PC-3 (cell line): ENCODE results near the gene DISC1. TPM values are rescaled to one million over a fixed set of nuclear protein-coding genes. Genes with fewer than 3 reads are reported as not detected.

Experiments
- ATAC-seq: fragments of 200-7000 bp; cut with Tn5 transposase; 2 replicates; pipeline ENCODE4 v1.9.1; 2020; ENCODE audit warnings: mild to moderate bottlenecking, moderate library complexity
- BruUV-seq: library from RNA; stranded (reverse); fragments of 400-500 nt; replicated peaks from 2 replicates; lab custom pipeline; 2021; lab: Mats Ljungman, UMichigan
- CTCF ChIA-PET: fragments of 300-600 bp; sonication (Branson Sonifier 250); formaldehyde crosslinking; loops from one replicate; lab custom pipeline; 2022; ENCODE audit warnings: antibody characterized with exemption; lab: Charles Lee
- POLR2A ChIA-PET: fragments of 300-600 bp; sonication (Branson Sonifier 250); formaldehyde crosslinking; loops from one replicate; lab custom pipeline; 2022; ENCODE audit warnings: antibody characterized with exemption; ENCODE audit not compliant: unreplicated experiment; lab: Charles Lee
- DNase-seq: peaks from one replicate; pipeline ENCODE4 v3.0.0-alpha.2; 2015
- H2AFZ ChIP-seq: fragments of 300-600 bp; sonication (generic); 2 replicates; pipeline ENCODE4 v1.6.0; 2016; ENCODE audit warnings: antibody characterized with exemption, low read length
- H3F3A ChIP-seq: fragments of 300-600 bp; sonication (generic); one replicate; pipeline ENCODE4 v1.6.0; 2017; ENCODE audit warnings: antibody characterized with exemption, low read length, control low read depth, mild to moderate bottlenecking; ENCODE audit not compliant: unreplicated experiment
- H3K27ac ChIP-seq: fragments of 300-600 bp; sonication (generic); 2 replicates; pipeline ENCODE4 v1.5.1; 2016; ENCODE audit warnings: mild to moderate bottlenecking, low read length
- H3K27me3 ChIP-seq: fragments of 300-600 bp; sonication (generic); 2 replicates; pipeline ENCODE4 v1.6.1; 2016; ENCODE audit warnings: low read length, mixed read lengths
- H3K36me3 ChIP-seq: fragments of 300-600 bp; sonication (generic); 2 replicates; pipeline ENCODE4 v1.6.1; 2016; ENCODE audit warnings: low read depth, mixed run types, low read length, mixed read lengths
- H3K4me1 ChIP-seq: fragments of 300-600 bp; sonication (generic); 2 replicates; pipeline ENCODE4 v1.5.1; 2016; ENCODE audit warnings: low read length; ENCODE audit not compliant: insufficient read depth
- H3K4me2 ChIP-seq: fragments of 300-600 bp; sonication (generic); 2 replicates; pipeline ENCODE4 v1.6.0; 2016; ENCODE audit warnings: low read length
- H3K4me3 ChIP-seq: fragments of 300-600 bp; sonication (generic); 2 replicates; pipeline ENCODE4 v1.5.1; 2016; ENCODE audit warnings: mild to moderate bottlenecking, low read length, mixed read lengths
- H3K79me2 ChIP-seq: fragments of 300-600 bp; sonication (generic); 2 replicates; pipeline ENCODE4 v1.6.1; 2017; ENCODE audit warnings: low read length, mixed read lengths
- H3K9ac ChIP-seq: fragments of 300-600 bp; sonication (generic); 2 replicates; pipeline ENCODE4 v1.6.0; 2016; ENCODE audit warnings: mild to moderate bottlenecking, low read length
- H3K9me2 ChIP-seq: fragments of 300-600 bp; sonication (generic); replicated peaks from 2 replicates; pipeline ENCODE4 v1.6.1; 2016; ENCODE audit warnings: mixed run types, low read length, mixed read lengths
- H3K9me3 ChIP-seq: fragments of 300-600 bp; sonication (generic); 2 replicates; pipeline ENCODE4 v1.6.1; 2016; ENCODE audit warnings: low read length, mixed read lengths
- H4K20me1 ChIP-seq: fragments of 300-600 bp; sonication (generic); 2 replicates; pipeline ENCODE4 v1.6.1; 2016; ENCODE audit warnings: low read length, mixed read lengths
- CTCF ChIP-seq: fragments of 300-600 bp; sonication (generic); conservative IDR thresholded peaks from 2 replicates; pipeline ENCODE4 v1.5.1; 2017; ENCODE audit warnings: antibody characterized with exemption, low read depth, mild to moderate bottlenecking, low read length
- EZH2 ChIP-seq: fragments of 300-600 bp; sonication (generic); IDR thresholded peaks from one replicate; pipeline ENCODE4 v1.6.1; 2017; ENCODE audit warnings: antibody characterized with exemption, mild to moderate bottlenecking, low read length; ENCODE audit not compliant: unreplicated experiment
- EZH2phosphoT487 ChIP-seq: fragments of 300-600 bp; sonication (generic); IDR thresholded peaks from 2 replicates; pipeline ENCODE4 v1.6.1; 2018; ENCODE audit warnings: mild to moderate bottlenecking, antibody characterized with exemption, low read length, borderline replicate concordance
- intact Hi-C: fragments of 100-400 bp; cut with micrococcal nuclease; formaldehyde crosslinking; loops from 2 replicates; pipeline ENCODE4 v1.9.0; 2023
- total RNA-seq: library from RNA; depleted of rRNA; stranded (reverse); fragments of >200 nt; gene quantifications from 2 replicates; pipeline ENCODE4 v1.2.3, GENCODE V29; 2014

Gene DISC1
- total RNA-seq, 1 experiment from 2014 or later = 3.4 TPM

GRCh38 chr1:232031156-232031555, 404.6 kb downstream of the DISC1 start:
- intact Hi-C loops = no loop called here
- ChIA-PET CTCF (no interaction called here), POLR2A (no interaction called here)
- ATAC-seq (no peak), DNase-seq (no peak)
- Histone ChIP-seq H3K9me2 (no peaks in the 10 kb centered on the region), H3K9ac (no peak overlapping the region), H3K9me3 (no peaks in the 10 kb centered on the region), H3K4me1 (no peaks in the 10 kb centered on the region), H3K27me3 (no peaks in the 10 kb centered on the region), H4K20me1 (no peaks in the 10 kb centered on the region), H3K4me3 (no peak overlapping the region), H3K79me2 (no peaks in the 10 kb centered on the region), H3F3A (no peaks in the 10 kb centered on the region), H3K4me2 (no peak overlapping the region), H3K36me3 (no peaks in the 10 kb centered on the region), H3K27ac (no peak overlapping the region), H2AFZ (no peak overlapping the region)
- BruUV-seq = no TSS peak
- no peak for TF ChIP-seq CTCF
- no peak for TF ChIP-seq EZH2
- TF ChIP-seq EZH2phosphoT487 = no peak

GRCh38 chr1:232033285-232033684, 406.7 kb downstream of the DISC1 start:
- ATAC-seq (no peak), DNase-seq (no peak)
- intact Hi-C loops = no loop called here
- POLR2A ChIA-PET = interaction anchor here (0.5 kb wide), 1 partner anchor 135 kb away, joined by 10 read pairs; no protein-coding TSS in a partner anchor
- CTCF ChIA-PET = no interaction called here
- Histone ChIP-seq H3K27ac (no peak overlapping the region), H3K9me2 (no peaks in the 10 kb centered on the region), H3K36me3 (no peaks in the 10 kb centered on the region), H3F3A (no peaks in the 10 kb centered on the region), H3K9me3 (no peaks in the 10 kb centered on the region), H3K9ac (no peak overlapping the region), H2AFZ (no peak overlapping the region), H3K4me3 (no peak overlapping the region), H3K27me3 (no peaks in the 10 kb centered on the region), H3K4me2 (no peak overlapping the region), H3K79me2 (no peaks in the 10 kb centered on the region), H4K20me1 (no peaks in the 10 kb centered on the region), H3K4me1 (no peaks in the 10 kb centered on the region)
- TF ChIP-seq CTCF = no peak
- no peak for TF ChIP-seq EZH2
- TF ChIP-seq EZH2phosphoT487 = no peak
- no TSS peak for BruUV-seq

- no peak overlapping the region for H3K4me3 ChIP-seq
- peaks cover 7% of the 10 kb centered on the region for H3K4me1 ChIP-seq
- no peak overlapping the region for H3K4me2 ChIP-seq
- no peaks in the 10 kb centered on the region for H3K36me3 ChIP-seq
- H3F3A ChIP-seq = no peaks in the 10 kb centered on the region
- no peak overlapping the region for H3K27ac ChIP-seq
- no peaks in the 10 kb centered on the region for H3K9me2 ChIP-seq
- H3K79me2 ChIP-seq = no peaks in the 10 kb centered on the region
- intact Hi-C loops = no loop called here
- H4K20me1 ChIP-seq = no peaks in the 10 kb centered on the region
- ChIA-PET CTCF (no interaction called here), POLR2A (no interaction called here)
- no peak overlapping the region for H3K9ac ChIP-seq
- H3K9me3 ChIP-seq = no peaks in the 10 kb centered on the region
- BruUV-seq = no TSS peak
- no peaks in the 10 kb centered on the region for H3K27me3 ChIP-seq
- ATAC-seq = no peak
- no peak for DNase-seq
- no peak overlapping the region for H2AFZ ChIP-seq
- no peak for TF ChIP-seq EZH2
Observed at GRCh38 chr1:232034556-232034955, 408.0 kb downstream of the DISC1 start.
